T47D (cell line): ENCODE measurements around the gene PUS7.
"Not testable (repeated sequence)": the region's sequence is repeated elsewhere in the genome, so short reads cannot be mapped to it uniquely, and the experiment has no call there.

ENCODE experiments used
- DNase-seq, 2 experiments: peaks; one replicate each; pipeline versions ENCODE4 v3.0.0 to v3.0.0-alpha.2; 2011 to 2012; ENCODE audit warnings: low read depth in 1 of 2, low spot score in 1 of 2
- JUND ChIP-seq: IDR thresholded peaks from 2 replicates; pipeline ENCODE4 v1.6.1; 2012; ENCODE audit warnings: low read depth
- in situ Hi-C: cut with HindIII; loops from 2 replicates; pipeline ENCODE4 v1.10.0; 2016; ENCODE audit warnings: low sequenced_read_pairs, low pct_unique_long_range_greater_than_20kb

Gene PUS7

GRCh38 chr7:105454095-105454747 lies 67.8 kb downstream of the PUS7 start:
- DNase-seq = peak; percentile 13 to 52

DNA sequence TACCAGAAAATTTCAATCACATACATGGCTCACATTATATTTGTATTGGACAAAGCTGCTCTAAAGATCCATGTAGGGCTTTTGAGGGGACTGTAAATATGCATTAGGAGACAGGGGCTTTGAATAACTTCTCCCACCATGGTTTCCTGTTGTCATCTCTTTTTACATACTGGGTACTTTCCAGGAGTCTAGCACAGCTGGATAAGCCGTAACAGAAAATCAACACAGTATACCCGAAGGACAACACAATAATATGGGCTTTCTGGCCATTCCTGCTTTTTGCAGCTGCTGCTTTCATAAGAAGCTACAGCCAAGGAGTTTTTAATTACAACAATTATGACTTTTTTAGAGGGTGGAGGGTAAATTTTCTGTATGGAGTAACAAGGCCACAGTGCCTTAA lies 70.0 kb downstream of the PUS7 start:
- no peak for DNase-seq
- in situ Hi-C loops = no loop called here
- TF ChIP-seq JUND = no peak

More at GRCh38 chr7:105454095-105454747, 67.8 kb downstream of the PUS7 start:
- in situ Hi-C loops = no loop called here
- TF ChIP-seq JUND = no peak

DNA sequence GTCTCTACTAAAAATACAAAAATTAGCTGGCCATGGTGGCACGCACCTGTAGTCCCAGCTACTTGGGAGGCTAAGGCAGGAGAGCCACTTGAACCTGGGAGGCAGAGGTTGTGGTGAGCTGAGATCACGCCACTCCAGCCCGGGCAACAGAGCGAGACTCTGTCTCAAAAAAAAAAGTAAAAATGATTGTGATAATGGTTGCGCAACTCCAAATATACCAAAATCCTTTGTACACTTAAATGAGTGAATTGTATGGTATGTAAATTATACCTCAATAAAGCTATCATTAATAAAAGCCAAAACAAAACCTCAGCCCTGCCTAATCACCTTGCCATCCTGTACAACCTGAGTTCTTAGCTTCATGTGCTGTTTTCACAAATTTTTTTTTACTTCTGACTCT lies 71.2 kb downstream of the PUS7 start:
- DNase-seq, in situ Hi-C loops: not testable (repeated sequence)

DNA sequence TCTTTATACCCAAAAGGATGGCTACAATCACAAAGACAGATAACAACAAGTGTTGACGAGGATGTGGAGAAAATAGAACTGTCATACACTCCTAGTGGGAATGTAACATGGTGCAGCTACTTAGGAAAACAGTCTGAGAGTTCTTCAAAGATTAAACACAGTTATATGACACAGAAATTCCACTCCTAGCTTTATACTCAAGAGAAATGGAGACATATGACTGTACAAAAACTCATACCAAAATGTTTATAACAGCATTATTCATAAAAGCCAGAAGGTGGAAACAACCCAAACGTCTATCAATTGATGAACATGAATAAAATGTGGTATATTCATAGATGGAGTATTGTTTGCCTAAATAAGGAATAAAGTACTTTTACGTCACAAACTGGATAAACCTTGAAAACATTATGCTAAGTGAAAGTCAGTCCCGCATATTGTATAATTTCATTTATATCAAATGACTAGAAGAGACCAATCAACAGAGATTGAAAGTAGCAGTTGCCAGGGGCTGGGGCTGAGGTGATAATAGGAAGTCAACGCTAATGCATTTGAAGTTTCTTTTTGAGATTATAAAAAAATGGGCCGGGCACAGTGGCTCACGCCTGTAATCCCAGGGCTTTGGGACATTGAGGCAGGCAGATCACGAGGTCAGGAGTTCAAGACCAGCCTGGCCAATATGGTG lies 71.8 kb downstream of the PUS7 start:
- in situ Hi-C loops = no loop called here
- TF ChIP-seq JUND = no peak
- no peak for DNase-seq

DNA sequence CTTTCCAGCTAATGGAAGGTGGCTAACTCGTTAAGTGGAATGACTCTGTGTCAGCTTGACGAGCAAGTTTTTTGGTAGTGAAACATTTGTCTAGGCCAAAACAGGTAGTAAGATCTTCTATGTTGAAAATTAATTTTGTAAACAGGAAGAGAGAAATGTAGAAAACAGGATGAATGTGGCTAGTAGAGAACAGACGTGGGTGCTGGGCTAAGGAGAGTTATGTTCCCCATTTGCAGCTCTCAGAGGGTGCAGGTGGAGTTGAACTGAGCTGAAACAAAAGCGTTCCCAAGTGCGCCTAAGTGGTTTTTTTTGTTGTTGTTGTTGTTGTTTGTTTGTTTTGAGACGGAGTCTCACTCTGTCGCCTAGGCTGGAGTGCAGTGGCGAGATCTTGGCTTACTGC lies 73.9 kb downstream of the PUS7 start:
- in situ Hi-C loops = no loop called here
- DNase-seq = no peak
- no peak for TF ChIP-seq JUND

DNA sequence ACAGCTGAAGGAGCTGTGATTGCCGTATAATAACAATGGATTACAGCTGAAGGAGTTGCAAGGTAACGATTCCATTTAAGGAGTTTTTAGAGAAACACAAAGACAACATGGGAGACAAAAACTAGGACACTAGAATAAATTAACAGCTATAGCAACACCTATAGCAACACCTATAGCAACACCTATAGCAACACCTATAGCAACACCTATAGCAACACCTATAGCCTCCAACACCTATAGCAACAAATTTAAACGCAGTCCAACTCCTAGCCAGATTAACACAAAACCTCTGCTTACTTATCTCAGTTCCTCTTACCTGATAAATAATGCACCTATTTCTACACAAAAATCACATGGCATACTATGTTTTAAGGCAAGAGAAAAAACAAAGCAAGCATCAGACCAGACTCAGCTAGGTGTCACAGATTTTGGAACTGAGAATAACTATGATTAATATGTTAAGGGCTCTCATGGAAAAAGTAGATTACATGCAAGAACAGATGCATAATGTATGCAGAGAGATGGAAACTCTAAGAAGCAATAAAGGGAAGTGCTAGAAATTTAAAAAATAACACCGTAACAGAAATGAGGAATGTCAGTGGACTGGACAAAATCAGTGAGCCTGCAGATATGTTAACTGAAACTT lies 77.6 kb downstream of the PUS7 start:
- TF ChIP-seq JUND = no peak
- in situ Hi-C loops = no loop called here
- DNase-seq = no peak

DNA sequence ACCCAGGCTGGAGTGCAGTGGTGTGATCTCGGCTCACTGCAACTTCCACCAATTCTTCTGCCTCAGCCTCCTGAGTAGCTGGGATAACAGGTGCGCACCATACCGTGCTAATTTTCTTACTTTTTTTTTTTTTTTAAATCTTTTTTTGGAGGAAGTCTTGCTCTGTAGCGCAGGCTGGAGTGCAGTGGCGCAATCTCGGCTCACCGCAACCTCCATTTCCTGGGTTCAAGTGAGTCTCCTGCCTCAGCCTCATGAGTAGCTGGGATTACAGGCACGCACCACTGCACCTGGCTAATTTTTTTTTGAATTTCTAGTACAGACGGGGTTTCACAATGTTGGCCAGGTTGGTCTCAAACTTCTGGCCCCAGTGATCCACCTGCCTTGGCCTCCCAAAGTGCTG lies 79.9 kb downstream of the PUS7 start:
- in situ Hi-C loops = not testable (repeated sequence)

GRCh38 chr7:105439174-105439893 lies 82.7 kb downstream of the PUS7 start:
- peak in 1 of 2 experiments; percentile 70 for DNase-seq
- in situ Hi-C loops = no loop called here
- no peak for TF ChIP-seq JUND

More for the DNA sequence above, 79.9 kb downstream of the PUS7 start:
- DNase-seq = not testable (repeated sequence)

DNA sequence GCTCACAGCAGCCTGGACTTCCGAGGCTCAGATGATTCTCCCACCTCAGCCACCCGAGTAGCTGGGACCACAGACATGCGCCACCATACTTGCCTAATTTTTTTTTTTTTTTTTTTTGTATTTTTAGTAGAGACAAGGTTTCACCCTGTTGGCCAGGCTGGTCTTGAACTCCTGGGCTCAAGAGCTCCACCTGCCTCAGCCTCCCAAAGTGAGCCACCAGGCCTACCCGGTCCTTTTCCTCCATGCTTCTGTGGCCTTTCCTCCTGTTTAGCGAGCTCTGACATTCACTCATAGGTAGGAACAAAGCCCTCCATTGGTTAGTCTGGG lies 83.3 kb downstream of the PUS7 start:
- no peak for DNase-seq
- no peak for TF ChIP-seq JUND
- in situ Hi-C loops = no loop called here

DNA sequence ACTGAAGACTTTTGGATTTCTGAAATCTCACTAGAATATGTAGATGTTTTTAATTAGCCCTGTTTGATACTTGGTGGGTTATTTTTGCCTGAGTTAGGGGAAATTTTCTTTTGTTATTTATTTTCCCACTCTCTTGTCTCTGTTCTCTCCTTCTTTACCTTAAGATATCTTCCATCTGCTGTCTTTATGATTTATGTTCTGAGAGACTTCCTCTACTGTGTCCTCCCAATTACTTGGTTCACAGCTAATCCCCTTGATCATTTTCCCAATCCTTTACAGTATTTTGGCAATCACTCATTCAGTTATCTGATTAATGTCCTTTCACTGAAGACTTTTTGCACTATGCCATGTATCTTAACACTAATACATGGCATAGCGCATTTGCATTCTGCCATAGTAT lies 83.8 kb downstream of the PUS7 start:
- TF ChIP-seq JUND = no peak
- in situ Hi-C loops = no loop called here
- DNase-seq = no peak

DNA sequence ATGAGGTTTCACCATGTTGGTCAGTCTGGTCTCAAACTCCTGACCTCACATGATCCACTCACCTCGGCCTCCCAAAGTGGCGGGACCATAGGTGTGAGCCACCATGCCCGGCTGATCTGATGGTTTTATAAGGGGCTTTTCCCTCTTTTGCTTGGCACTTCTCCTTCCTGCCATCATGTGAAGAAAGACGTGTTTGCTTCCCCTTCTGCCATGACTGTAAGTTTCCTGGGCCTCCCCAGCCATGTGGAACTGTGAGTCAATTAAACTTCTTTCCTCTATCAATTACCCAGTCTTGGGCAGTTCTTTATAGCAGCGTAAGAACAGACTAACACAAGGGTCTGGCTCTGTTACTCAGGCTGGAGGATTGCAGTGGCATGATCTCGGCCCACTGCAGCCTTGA lies 84.7 kb downstream of the PUS7 start:
- in situ Hi-C loops, DNase-seq: not testable (repeated sequence)

DNA sequence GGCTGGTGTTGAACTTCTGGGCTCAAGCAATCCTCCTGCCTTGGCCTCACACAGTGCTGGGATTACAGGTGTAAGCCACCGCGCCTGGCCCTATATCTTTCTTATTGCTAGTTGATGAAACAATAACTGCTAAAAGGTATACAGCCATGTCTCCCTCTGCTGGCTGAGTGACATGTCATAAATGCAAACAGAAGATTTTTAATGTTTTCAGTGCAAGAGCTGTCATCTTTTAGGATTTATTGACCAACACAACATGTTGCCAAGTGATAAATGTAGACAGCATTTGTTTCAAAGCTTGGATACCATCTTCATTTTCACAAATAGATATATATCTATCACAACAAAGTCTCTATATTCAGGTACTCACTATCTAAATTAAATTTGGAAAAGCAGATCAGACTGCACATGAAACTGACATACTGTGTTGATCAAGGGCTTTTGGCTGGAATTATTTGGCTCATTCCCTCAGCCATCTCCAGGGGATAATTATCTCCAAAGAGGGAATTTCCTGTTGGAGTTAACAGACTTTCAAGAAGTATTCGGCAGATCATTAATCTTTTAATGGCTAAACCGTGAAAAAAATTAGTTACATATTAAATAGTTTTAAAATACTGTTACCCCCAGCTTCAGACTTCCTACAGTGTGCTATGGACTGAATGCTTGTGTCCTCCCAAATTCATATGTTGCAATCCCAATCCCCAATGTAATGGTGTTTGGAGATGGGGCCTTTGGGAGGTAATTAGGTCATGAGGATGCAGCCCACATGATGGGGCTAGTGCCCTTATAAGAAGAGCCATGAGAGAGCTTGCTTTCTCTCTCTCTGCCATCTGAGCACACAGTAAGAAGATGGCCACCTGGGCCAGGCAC lies 92.1 kb downstream of the PUS7 start:
- no peak for TF ChIP-seq JUND
- in situ Hi-C loops = no loop called here
- DNase-seq = peak; percentile 43 to 74
